HG02610 (cell line): ENCODE measurements around the gene CRBN.
A peak's percentile ranks its signal among the peaks of the same experiment; 100 is the strongest.

Experiments
- ATAC-seq: cut with Tn5 transposase; IDR thresholded peaks from one replicate; pipeline ENCODE4 v1.9.1; 2021; ENCODE audit warnings: mild to moderate bottlenecking, moderate library complexity; ENCODE audit not compliant: unreplicated experiment

Gene CRBN

DNA sequence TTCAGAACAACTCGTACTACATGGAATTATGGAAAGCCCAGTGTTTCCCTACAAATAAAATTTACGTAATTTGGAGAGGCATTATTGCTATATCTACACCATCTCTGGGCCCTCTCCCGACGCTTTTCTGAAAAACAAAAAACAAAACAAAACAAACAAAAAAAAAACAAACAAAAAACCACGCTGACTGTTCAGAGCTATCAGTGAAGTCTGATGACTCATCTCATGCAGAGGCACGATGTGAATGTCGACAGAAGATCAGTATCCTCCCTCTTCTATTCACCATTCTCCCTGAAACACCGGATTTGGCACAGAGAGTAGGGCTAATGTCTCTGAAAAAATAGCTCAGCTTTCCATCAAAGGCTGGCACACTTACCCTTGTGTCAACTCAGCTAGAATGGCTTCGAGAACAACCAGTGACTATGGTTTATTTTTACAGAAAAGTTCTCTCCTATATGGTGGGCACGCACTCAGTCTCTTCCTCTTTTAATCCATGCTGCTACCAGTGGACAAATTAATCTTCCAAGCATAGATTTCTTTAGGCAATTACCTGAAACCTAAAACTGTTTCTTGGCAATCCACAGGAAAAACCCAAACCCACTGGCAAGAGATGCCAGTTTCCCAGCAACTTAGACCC is 1.5 kb downstream of the CRBN start:
- ATAC-seq: no peak

DNA sequence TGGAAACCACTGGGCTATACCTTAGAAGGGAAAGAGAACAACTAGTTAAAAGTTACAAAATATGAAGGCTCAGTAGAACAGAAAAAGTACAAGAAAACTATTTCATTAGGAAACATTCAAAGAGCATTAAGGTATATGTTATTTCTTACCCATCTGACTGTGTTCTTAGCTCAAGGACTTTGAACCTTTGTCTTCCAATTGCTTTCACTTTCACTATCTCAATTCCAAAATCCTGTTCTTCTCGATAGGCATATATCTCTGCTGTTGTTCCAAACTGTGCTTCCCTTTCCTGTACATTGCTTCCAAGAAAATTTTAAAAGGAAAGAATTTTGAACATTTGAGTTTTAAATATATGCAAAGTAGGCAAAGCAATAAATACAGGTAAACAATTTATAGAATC is 6.9 kb downstream of the CRBN start:
- no peak for ATAC-seq

- ATAC-seq: no peak
These were observed 8.5 kb downstream of the CRBN start for GRCh38 chr3:3170998-3171397.

GRCh38 chr3:3165650-3166049 is 13.8 kb downstream of the CRBN start:
- no peak for ATAC-seq

GRCh38 chr3:3165241-3165640 is 14.2 kb downstream of the CRBN start:
- ATAC-seq: no peak

DNA sequence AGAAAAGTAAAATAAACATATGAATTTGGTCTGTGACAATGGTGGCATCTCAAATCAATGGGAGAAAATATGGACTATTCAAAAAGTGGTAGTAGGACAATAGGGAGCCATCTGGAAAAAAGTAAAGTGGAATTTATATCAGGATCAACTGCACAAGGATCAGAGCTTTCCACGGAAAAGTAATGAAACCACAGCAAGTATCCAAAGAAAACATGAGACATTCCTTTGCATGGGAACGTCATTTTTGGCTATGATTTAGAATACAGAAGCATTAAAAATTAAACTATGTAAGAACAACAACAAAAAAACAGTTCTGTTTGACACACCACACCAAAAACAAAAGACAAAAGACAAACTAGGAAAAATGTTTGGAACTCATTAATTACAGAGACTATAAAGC is 18.7 kb downstream of the CRBN start:
- ATAC-seq: no peak

- no peak for ATAC-seq
These were observed 22.0 kb downstream of the CRBN start for GRCh38 chr3:3157484-3157883.

DNA sequence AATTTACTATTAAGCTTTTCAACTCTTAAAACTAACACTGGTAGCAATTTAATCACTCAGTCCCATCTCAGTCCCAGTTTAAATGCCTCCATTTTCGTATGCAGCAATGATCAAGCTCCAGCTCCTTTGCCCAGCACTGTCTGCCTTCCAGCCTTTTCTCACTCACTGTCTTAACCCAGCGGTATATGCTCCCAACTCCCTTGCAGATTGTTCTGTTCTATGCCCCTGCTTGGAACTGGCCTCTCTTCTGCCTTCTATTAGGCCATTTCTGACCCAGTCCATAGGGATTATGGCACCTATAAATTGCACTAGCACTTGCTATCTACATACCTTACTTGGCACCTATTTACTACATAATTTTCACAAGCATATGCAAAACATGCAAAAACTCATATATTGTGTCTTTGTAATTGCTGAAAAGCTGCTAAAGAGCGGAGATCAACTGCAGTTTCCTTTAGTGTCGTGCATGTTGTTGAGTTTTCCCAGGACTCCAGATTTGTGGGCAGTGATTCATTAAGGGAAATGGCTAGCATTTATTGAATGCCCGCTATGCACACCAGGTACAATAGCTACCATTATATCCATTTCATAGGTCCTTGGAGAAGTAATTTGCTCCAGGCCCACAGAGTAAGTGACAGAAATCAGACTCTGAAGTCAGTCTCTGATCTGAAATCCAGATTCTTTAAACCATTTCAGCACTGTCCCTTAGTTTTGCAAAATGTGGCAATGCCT is 24.4 kb downstream of the CRBN start:
- ATAC-seq: no peak

- ATAC-seq: no peak
These were observed 28.0 kb downstream of the CRBN start for GRCh38 chr3:3151513-3151912.

DNA sequence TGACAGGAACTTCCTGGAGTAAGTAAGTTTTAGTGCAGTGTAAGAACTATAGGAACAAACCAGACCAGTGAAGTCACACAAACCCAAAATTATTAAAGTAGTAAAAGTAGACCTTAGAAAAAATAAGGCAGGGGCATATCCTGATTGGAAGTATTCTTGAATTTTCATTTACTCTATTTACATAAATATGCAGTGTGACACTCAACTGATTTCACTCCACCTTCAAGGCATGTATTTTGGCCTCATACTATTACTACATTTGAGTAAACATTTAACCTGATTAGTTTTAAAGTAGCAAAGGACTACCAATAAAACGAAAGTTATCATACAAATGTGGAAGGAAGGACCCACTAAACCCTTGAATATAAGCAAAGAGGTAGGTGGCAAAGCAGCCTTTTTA is 29.9 kb downstream of the CRBN start:
- no peak for ATAC-seq

DNA sequence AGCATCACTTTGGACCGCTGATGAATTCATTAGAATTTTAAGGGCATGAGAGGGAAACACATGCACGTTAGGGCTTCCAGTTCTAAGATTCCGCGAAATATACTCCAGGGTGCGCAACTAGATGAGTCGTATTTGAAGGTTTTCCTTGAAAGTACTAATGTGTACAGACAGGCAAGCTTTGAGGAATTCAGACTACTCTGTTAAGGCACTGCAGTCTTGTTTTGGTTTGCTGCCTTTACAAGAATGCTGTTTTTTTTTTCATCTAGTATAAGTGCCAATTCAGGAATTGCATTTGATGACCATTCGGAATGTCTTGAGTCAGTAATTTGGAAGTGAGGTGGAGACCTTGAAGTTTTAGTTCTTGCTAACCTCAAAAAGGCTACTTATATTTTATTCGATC is 33.7 kb downstream of the CRBN start:
- ATAC-seq: no peak

GRCh38 chr3:3141939-3142338 is 37.6 kb downstream of the CRBN start:
- ATAC-seq: no peak

GRCh38 chr3:3137526-3137925 is 42.0 kb downstream of the CRBN start:
- ATAC-seq: no peak

GRCh38 chr3:3134750-3135448 is 44.6 kb downstream of the CRBN start:
- ATAC-seq: no peak

DNA sequence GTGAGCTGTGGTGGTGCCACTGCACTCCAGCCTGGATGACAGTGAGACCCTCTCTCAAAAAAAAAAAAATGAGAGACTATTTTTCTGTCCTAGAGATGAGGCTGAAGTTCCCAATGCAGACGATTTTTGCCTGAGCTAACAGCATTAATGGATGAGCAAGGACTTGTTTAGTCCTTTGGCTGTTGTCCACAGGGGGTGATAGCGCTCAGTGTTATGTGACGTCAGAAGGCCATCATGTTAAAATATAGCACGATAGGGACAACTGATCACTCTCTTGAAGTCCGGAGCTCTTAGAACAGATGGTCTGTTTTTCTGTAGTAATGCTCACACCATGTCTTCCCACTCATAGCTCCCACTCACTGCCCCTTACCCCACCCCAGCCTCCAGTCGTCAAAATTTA is 46.0 kb downstream of the CRBN start:
- ATAC-seq: no peak

- no peak for ATAC-seq
These were observed 49.9 kb downstream of the CRBN start for GRCh38 chr3:3129579-3129978.

DNA sequence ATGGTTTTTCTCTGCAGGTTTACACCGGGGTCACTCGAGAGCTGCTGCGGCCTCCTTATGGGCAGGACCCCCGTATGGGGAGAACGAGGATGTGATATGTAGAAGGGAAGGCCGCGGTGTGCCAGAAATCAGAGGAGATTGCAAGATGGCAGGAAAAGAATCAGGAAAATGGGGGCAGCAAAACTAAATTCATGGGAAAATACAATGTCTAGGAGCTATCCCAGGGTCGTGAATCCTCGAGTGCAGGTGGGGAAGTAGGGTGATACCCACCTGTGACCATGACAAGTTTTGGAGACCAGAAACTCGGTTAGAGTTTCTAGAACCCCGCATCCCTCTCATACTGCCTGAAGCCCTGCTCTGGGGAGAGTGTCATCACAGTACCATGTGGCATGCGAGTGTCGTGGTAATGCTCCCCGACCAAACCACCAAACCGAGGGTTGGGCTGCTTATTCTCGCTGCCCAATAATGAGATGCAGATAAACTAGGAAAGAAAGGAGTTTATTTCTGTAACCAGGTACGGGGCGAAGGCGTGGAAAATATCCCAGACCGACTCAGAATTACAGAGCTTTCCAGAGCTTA is 52.0 kb downstream of the CRBN start:
- no peak for ATAC-seq

GRCh38 chr3:3126477-3127431 is 52.7 kb downstream of the CRBN start, which contains the start of gene TRNT1:
TSS of gene TRNT1 (plus strand) at chr3:3126940. CDS start at chr3:3129041, 2,101 bp downstream.
- peak; percentile 96 for ATAC-seq

- no peak for ATAC-seq
These were observed 53.5 kb downstream of the CRBN start for GRCh38 chr3:3125977-3126376.

DNA sequence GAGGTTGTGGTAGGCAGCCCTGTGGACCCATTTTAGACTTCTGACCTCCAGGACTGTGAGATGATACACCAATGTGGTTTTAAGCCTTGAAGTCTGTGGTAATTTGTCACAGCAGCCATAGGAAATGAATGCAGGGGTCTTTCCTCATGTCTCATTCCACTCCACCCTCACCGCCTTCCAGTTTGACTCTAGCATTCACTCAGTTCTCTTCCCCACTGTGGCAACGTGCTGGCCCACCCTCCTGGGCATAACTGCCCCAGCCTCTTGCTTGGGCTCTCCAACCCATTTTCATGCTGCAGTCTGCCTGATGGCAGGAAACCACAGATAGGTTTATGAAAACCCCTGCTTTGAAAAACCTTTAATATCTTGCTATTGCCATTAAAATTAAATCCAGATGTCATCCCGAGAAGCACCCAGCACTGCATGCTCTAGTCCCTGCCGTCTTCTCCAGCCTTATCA is 60.1 kb downstream of the CRBN start:
- peak; percentile 82 for ATAC-seq
